Esophagus muscularis mucosa (tissue), 4 donors: ENCODE results near the gene ZC3HAV1. TPM values are rescaled to one million over a fixed set of nuclear protein-coding genes. Genes with fewer than 3 reads are reported as not detected.
"Not testable (repeated sequence)": the region's sequence is repeated elsewhere in the genome, so short reads cannot be mapped to it uniquely, and the experiment has no call there.

ENCODE experiments used
- DNase-seq: peaks from one replicate; pipeline ENCODE4 v3.0.0-alpha.2; 2017; ENCODE audit errors: extremely low spot score
- H3K27ac ChIP-seq, 4 donors: fragments of 200-600 bp; sonication (generic); replicated peaks in 1 of 4; 1 replicate in 3 of 4; 2 replicates in 1 of 4; pipeline ENCODE4 v1.5.1; 2016 to 2019; ENCODE audit warnings: mild to moderate bottlenecking in 1 of 4
- H3K27me3 ChIP-seq, 4 donors: fragments of 200-600 bp; sonication (generic); one replicate each; pipeline versions ENCODE4 v1.5.1 to v1.6.0; 2016 to 2019
- H3K36me3 ChIP-seq, 4 donors: fragments of 200-600 bp; sonication (generic); one replicate each; pipeline ENCODE4 v1.5.1; 2016 to 2019
- H3K4me1 ChIP-seq, 4 donors: fragments of 200-600 bp; sonication (generic); one replicate each; pipeline ENCODE4 v1.5.1; 2016 to 2019
- H3K4me3 ChIP-seq, 4 donors: fragments of 200-600 bp; sonication (generic); 1 replicate in 2 of 4; 2 replicates in 2 of 4; pipeline ENCODE4 v1.5.1; 2016 to 2019; ENCODE audit warnings: mild to moderate bottlenecking in 4 of 4, moderate library complexity in 1 of 4
- H3K9me3 ChIP-seq, 4 donors: fragments of 200-600 bp; sonication (generic); 1 replicate in 3 of 4; 2 replicates in 1 of 4; pipeline ENCODE4 v1.5.1; 2016 to 2019
- CTCF ChIP-seq, 3 experiments: fragments of 200-600 bp in 2 of 3; fragments of 450-650 bp in 1 of 3; sonication (generic) in 2 of 3; IDR thresholded peaks; one replicate each; pipeline ENCODE4 v1.5.1; 2017 to 2019; ENCODE audit warnings: antibody characterized with exemption in 3 of 3, mild to moderate bottlenecking in 2 of 3, moderate library complexity in 1 of 3
- EP300 ChIP-seq: sonication (generic); formaldehyde crosslinking; IDR thresholded peaks from one replicate; pipeline ENCODE4 v1.6.1; 2017; ENCODE audit warnings: antibody characterized with exemption
- POLR2A ChIP-seq: fragments of 450-650 bp; IDR thresholded peaks from one replicate; pipeline ENCODE4 v1.6.1; 2017; ENCODE audit warnings: antibody characterized with exemption, moderate library complexity, mild to moderate bottlenecking, low read depth
- POLR2AphosphoS5 ChIP-seq, 2 donors: sonication (generic); formaldehyde crosslinking; IDR thresholded peaks; one replicate each; pipeline ENCODE4 v1.6.1; 2017; ENCODE audit warnings: antibody characterized with exemption in 2 of 2
- WGBS: methylation state at CpG from one replicate; pipeline ENCODE4 v1.1.5; 2018; 5-methylcytosine and 5-hydroxymethylcytosine counted together
- intact Hi-C: fragments of 100-400 bp; cut with DNase I; formaldehyde crosslinking; loops from one replicate; pipeline ENCODE4 v1.15.1; 2023
- total RNA-seq, 4 donors: library from RNA; depleted of rRNA; stranded (reverse); fragments of >200 nt; gene quantifications; one replicate each; pipeline versions ENCODE4 v1.1.0 to v1.2.1, GENCODE V29; 2016

ZC3HAV1 gene
- total RNA-seq, 4 donors from 2014 or later: 23.7 to 29.5 (median 27.6) TPM

- Histone ChIP-seq H3K9me3 (no peaks in the 10 kb centered on the region), H3K4me3 (no peak overlapping the region), H3K27ac (no peak overlapping the region), H3K36me3 (no peaks in the 10 kb centered on the region), H3K27me3 (peaks cover 0 to 15% (median 0%) of the 10 kb centered on the region in 4 donors), H3K4me1 (no peaks in the 10 kb centered on the region)
- no peak for DNase-seq
- WGBS: 74% methylated on average over 7 of the region's 7 CpGs
- no peak for TF ChIP-seq CTCF (IDR thresholded peaks at IDR 0.05)
- no peak for TF ChIP-seq EP300
- no peak for TF ChIP-seq POLR2A
- TF ChIP-seq POLR2AphosphoS5 (IDR thresholded peaks at IDR 0.05): no peak
- intact Hi-C loops: no loop called here
These were observed 16.1 kb upstream of the ZC3HAV1 start for GRCh38 chr7:139125657-139126056.

GRCh38 chr7:139124995-139125394 is 15.5 kb upstream of the ZC3HAV1 start:
- DNase-seq: not testable (repeated sequence)
- H3K27me3 ChIP-seq: peaks cover 0 to 15% (median 0%) of the 10 kb centered on the region in 4 donors
- 71% methylated on average over 3 of the region's 3 CpGs for WGBS

GRCh38 chr7:139124084-139124914 is 14.8 kb upstream of the ZC3HAV1 start:
- intact Hi-C loops: no loop called here

More at GRCh38 chr7:139124995-139125394, 15.5 kb upstream of the ZC3HAV1 start:
- H3K27ac ChIP-seq, H3K9me3 ChIP-seq, H3K4me1 ChIP-seq, H3K36me3 ChIP-seq, intact Hi-C loops, H3K4me3 ChIP-seq: not testable (repeated sequence)

GRCh38 chr7:139119486-139119849 is 9.9 kb upstream of the ZC3HAV1 start:
- intact Hi-C loops: no loop called here
- H3K4me3 ChIP-seq: no peak overlapping the region

More at GRCh38 chr7:139124084-139124914, 14.8 kb upstream of the ZC3HAV1 start:
- H3K36me3 ChIP-seq: no peaks in the 10 kb centered on the region
- WGBS: 78% methylated on average over 4 of the region's 4 CpGs
- H3K4me3 ChIP-seq: no peak overlapping the region
- DNase-seq: no peak
- no peak overlapping the region for H3K27ac ChIP-seq
- H3K4me1 ChIP-seq: no peaks in the 10 kb centered on the region
- no peak for TF ChIP-seq POLR2A
- TF ChIP-seq EP300: no peak
- no peak for TF ChIP-seq POLR2AphosphoS5 (IDR thresholded peaks at IDR 0.05)
- H3K27me3 ChIP-seq: peaks cover 0 to 15% (median 0%) of the 10 kb centered on the region in 4 donors
- H3K9me3 ChIP-seq: no peaks in the 10 kb centered on the region

GRCh38 chr7:139118805-139119485 is 9.4 kb upstream of the ZC3HAV1 start:
- H3K4me1 ChIP-seq: no peaks in the 10 kb centered on the region
- peaks cover 0 to 16% (median 0%) of the 10 kb centered on the region in 4 donors for H3K27me3 ChIP-seq
- H3K36me3 ChIP-seq: no peaks in the 10 kb centered on the region
- H3K9me3 ChIP-seq: no peaks in the 10 kb centered on the region
- intact Hi-C loops: no loop called here
- no peak overlapping the region for H3K27ac ChIP-seq
- 66% methylated on average over 7 of the region's 7 CpGs for WGBS
- no peak for DNase-seq
- no peak overlapping the region for H3K4me3 ChIP-seq
- TF ChIP-seq POLR2A: no peak

More at GRCh38 chr7:139119486-139119849, 9.9 kb upstream of the ZC3HAV1 start:
- Histone ChIP-seq H3K4me1 (no peaks in the 10 kb centered on the region), H3K9me3 (no peaks in the 10 kb centered on the region), H3K27me3 (peaks cover 0 to 19% (median 0%) of the 10 kb centered on the region in 4 donors), H3K27ac (no peak overlapping the region), H3K36me3 (no peaks in the 10 kb centered on the region)
- DNase-seq: no peak
- no peak for TF ChIP-seq EP300
- TF ChIP-seq CTCF (IDR thresholded peaks at IDR 0.05): no peak
- TF ChIP-seq POLR2AphosphoS5 (IDR thresholded peaks at IDR 0.05): no peak
- TF ChIP-seq POLR2A: no peak
- WGBS: 89% methylated on average over 4 of the region's 4 CpGs

GRCh38 chr7:139118234-139118804 is 8.8 kb upstream of the ZC3HAV1 start:
- WGBS: 48% methylated on average over 8 of the region's 8 CpGs
- no peaks in the 10 kb centered on the region for H3K9me3 ChIP-seq
- no peak overlapping the region for H3K27ac ChIP-seq
- no peak for DNase-seq
- intact Hi-C loops: no loop called here
- H3K36me3 ChIP-seq: no peaks in the 10 kb centered on the region
- TF ChIP-seq POLR2A: no peak
- no peak for TF ChIP-seq POLR2AphosphoS5 (IDR thresholded peaks at IDR 0.05)
- TF ChIP-seq EP300: no peak
- no peak for TF ChIP-seq CTCF (IDR thresholded peaks at IDR 0.05)
- no peak overlapping the region for H3K4me3 ChIP-seq
- peaks cover 0 to 11% (median 0%) of the 10 kb centered on the region in 4 donors for H3K27me3 ChIP-seq
- H3K4me1 ChIP-seq: no peaks in the 10 kb centered on the region
